IMR-90 (cell line): ENCODE data around the gene DNAH3. TPM values are rescaled to one million over a fixed set of nuclear protein-coding genes. Genes with fewer than 3 reads are reported as not detected.

ENCODE experiments used
- ATAC-seq: fragments of 200-7000 bp; cut with Tn5 transposase; 2 replicates; pipeline ENCODE4 v1.9.1; 2020; ENCODE audit warnings: low read depth, mild to moderate bottlenecking, moderate library complexity
- BruUV-seq: library from RNA; stranded (reverse); fragments of 400-500 nt; replicated peaks from 2 replicates; lab custom pipeline; 2021; lab: Mats Ljungman, UMichigan
- CTCF ChIA-PET: fragments of 300-600 bp; formaldehyde crosslinking; extraction: SDS; loops from one replicate; lab custom pipeline; 2021; ENCODE audit warnings: antibody characterized with exemption; lab: Yijun Ruan, JAX
- POLR2A ChIA-PET: fragments of 300-600 bp; sonication (Branson Sonifier 250); formaldehyde crosslinking; loops from one replicate; lab custom pipeline; 2022; ENCODE audit warnings: antibody characterized with exemption; ENCODE audit not compliant: unreplicated experiment; lab: Charles Lee
- DNase-seq: peaks from one replicate; pipeline ENCODE4 v3.0.0; 2013
- H2AFZ ChIP-seq: replicated peaks from 2 replicates; pipeline ENCODE3; 2013; ENCODE audit warnings: low read length, mild to moderate bottlenecking; ENCODE audit not compliant: poor library complexity
- H2AK5ac ChIP-seq: 2 replicates; pipeline ENCODE4 v1.6.1; 2013; ENCODE audit warnings: low read depth, low read length, inconsistent platforms
- H2AK9ac ChIP-seq: replicated peaks from 2 replicates; pipeline ENCODE3; 2013; ENCODE audit warnings: mild to moderate bottlenecking, low read depth, low read length, moderate library complexity; ENCODE audit not compliant: poor library complexity
- H2BK120ac ChIP-seq: 2 replicates; pipeline ENCODE4 v1.6.1; 2013; ENCODE audit warnings: low read depth, low read length, inconsistent platforms
- H2BK15ac ChIP-seq: 3 replicates; pipeline ENCODE4 v1.6.1; 2013; ENCODE audit warnings: low read depth, low read length, inconsistent platforms
- H2BK20ac ChIP-seq: 2 replicates; pipeline ENCODE4 v1.6.1; 2013; ENCODE audit warnings: low read depth, mild to moderate bottlenecking, inconsistent platforms, low read length, moderate library complexity
- H2BK5ac ChIP-seq: 2 replicates; pipeline ENCODE4 v1.6.1; 2013; ENCODE audit warnings: mild to moderate bottlenecking, low read depth, low read length, inconsistent platforms; ENCODE audit not compliant: poor library complexity, severe bottlenecking
- H3K14ac ChIP-seq: replicated peaks from 2 replicates; pipeline ENCODE4 v1.6.1; 2013; ENCODE audit warnings: low read depth, low read length, inconsistent platforms
- H3K18ac ChIP-seq: 2 replicates; pipeline ENCODE4 v1.6.1; 2013; ENCODE audit warnings: low read depth, low read length, control low read depth
- H3K23ac ChIP-seq: 2 replicates; pipeline ENCODE4 v1.6.1; 2013; ENCODE audit warnings: low read depth, low read length, inconsistent platforms
- H3K27ac ChIP-seq: 2 replicates; pipeline ENCODE4 v1.5.1; 2013; ENCODE audit warnings: mild to moderate bottlenecking, control low read depth, low read length; ENCODE audit not compliant: insufficient read depth
- H3K27me3 ChIP-seq: 2 replicates; pipeline ENCODE4 v1.6.1; 2013; ENCODE audit warnings: low read length; ENCODE audit not compliant: control insufficient read depth, insufficient read depth
- H3K36me3 ChIP-seq: 2 replicates; pipeline ENCODE4 v1.6.1; 2013; ENCODE audit warnings: low read length, mixed read lengths; ENCODE audit not compliant: control insufficient read depth, insufficient read depth
- H3K4ac ChIP-seq: 2 replicates; pipeline ENCODE4 v1.6.1; 2013; ENCODE audit warnings: low read depth, low read length, inconsistent platforms
- H3K4me1 ChIP-seq: 2 replicates; pipeline ENCODE4 v1.6.1; 2013; ENCODE audit warnings: low read length, mixed read lengths; ENCODE audit not compliant: control insufficient read depth, insufficient read depth
- H3K4me2 ChIP-seq: 2 replicates; pipeline ENCODE4 v1.6.1; 2013; ENCODE audit warnings: low read depth, mild to moderate bottlenecking, control low read depth, low read length, moderate library complexity
- H3K4me3 ChIP-seq: 2 replicates; pipeline ENCODE4 v1.5.1; 2013; ENCODE audit warnings: low read depth, mild to moderate bottlenecking, control low read depth, low read length, moderate library complexity; ENCODE audit not compliant: insufficient read depth
- H3K56ac ChIP-seq: 2 replicates; pipeline ENCODE4 v1.6.1; 2013; ENCODE audit warnings: low read length, inconsistent platforms; ENCODE audit not compliant: insufficient read depth; ENCODE audit errors: extremely low read depth
- H3K79me1 ChIP-seq, 2 experiments: 2 replicates each; pipeline ENCODE4 v1.6.1; 2013; ENCODE audit warnings: low read length in 2 of 2, inconsistent platforms in 1 of 2, low read depth in 1 of 2
- H3K9ac ChIP-seq: 2 replicates; pipeline ENCODE4 v1.6.1; 2013; ENCODE audit warnings: low read depth, low read length, control low read depth
- H3K9me1 ChIP-seq: 2 replicates; pipeline ENCODE4 v1.6.1; 2013; ENCODE audit warnings: low read length, inconsistent platforms; ENCODE audit not compliant: insufficient read depth
- H3K9me3 ChIP-seq: 2 replicates; pipeline ENCODE4 v1.6.1; 2013; ENCODE audit warnings: low read length; ENCODE audit not compliant: control insufficient read depth, insufficient read depth
- H4K20me1 ChIP-seq: 2 replicates; pipeline ENCODE4 v1.6.1; 2013; ENCODE audit warnings: low read length, inconsistent platforms; ENCODE audit not compliant: insufficient read depth
- H4K5ac ChIP-seq: 2 replicates; pipeline ENCODE4 v1.6.1; 2013; ENCODE audit warnings: mild to moderate bottlenecking, low read depth, low read length, control low read depth
- H4K8ac ChIP-seq, 2 experiments: 2 replicates each; pipeline ENCODE4 v1.6.1; 2013; ENCODE audit warnings: low read depth in 2 of 2, low read length in 2 of 2, control low read depth in 1 of 2, inconsistent platforms in 1 of 2
- H4K91ac ChIP-seq: 2 replicates; pipeline ENCODE4 v1.6.1; 2013; ENCODE audit warnings: low read depth, low read length, inconsistent platforms; ENCODE audit not compliant: insufficient read depth
- BHLHE40 ChIP-seq: fragments of 150-350 bp; IDR thresholded peaks from 2 replicates; pipeline ENCODE4 v1.6.1; 2016; ENCODE audit warnings: mild to moderate bottlenecking, low read depth, low read length
- RFX5 ChIP-seq: IDR thresholded peaks from 2 replicates; pipeline ENCODE4 v1.8.0; 2012; ENCODE audit warnings: low read depth, mild to moderate bottlenecking, low read length, moderate library complexity
- WGBS, 2 experiments: methylation state at CpG; one replicate each; pipeline versions ENCODE4 v1.1.5 to v1.1.7; 2013; ENCODE audit warnings: missing lambda C conversion rate in 2 of 2; ENCODE audit not compliant: insufficient read length in 1 of 2; ENCODE audit errors: extremely low coverage in 2 of 2; 5-methylcytosine and 5-hydroxymethylcytosine counted together
- dilution Hi-C: fragments of 300-500 bp; cut with HindIII; formaldehyde crosslinking; loops from one replicate; pipeline ENCODE4 v1.14.3; 2018; ENCODE audit warnings: low sequenced_read_pairs; ENCODE audit not compliant: unreplicated experiment
- in situ Hi-C: fragments of 300-500 bp; cut with MboI; formaldehyde crosslinking; loops from 3 replicates; pipeline ENCODE4 v1.14.3; 2019; ENCODE audit warnings: low sequenced_read_pairs, inconsistent platforms, mixed read lengths
- intact Hi-C: fragments of 100-400 bp; cut with micrococcal nuclease; formaldehyde crosslinking; loops from 2 replicates; pipeline ENCODE4 v1.10.0; 2022
- polyA plus RNA-seq, 3 experiments: library from polyadenylated mRNA; depleted of rRNA; stranded (reverse); fragments of >200 nt; gene quantifications; 2 replicates each; pipeline ENCODE4 v1.2.3, GENCODE V29; 2012; ENCODE audit warnings: low replicate concordance in 1 of 3
- total RNA-seq: library from RNA; depleted of rRNA; stranded (reverse); fragments of >200 nt; gene quantifications from 2 replicates; pipeline ENCODE4 v1.2.3, GENCODE V29; 2012
- TF ChIP-seq, protein P1 (sequence below): conservative IDR thresholded peaks from 2 replicates; pipeline ENCODE4 v1.5.1; 2012; ENCODE audit warnings: mild to moderate bottlenecking, low read depth, low read length, improper control_type of control experiment

The DNAH3 gene
- total and polyA plus RNA-seq, 2 of the 4 experiments (the other 2 are of a cell fraction) = not detected

DNA sequence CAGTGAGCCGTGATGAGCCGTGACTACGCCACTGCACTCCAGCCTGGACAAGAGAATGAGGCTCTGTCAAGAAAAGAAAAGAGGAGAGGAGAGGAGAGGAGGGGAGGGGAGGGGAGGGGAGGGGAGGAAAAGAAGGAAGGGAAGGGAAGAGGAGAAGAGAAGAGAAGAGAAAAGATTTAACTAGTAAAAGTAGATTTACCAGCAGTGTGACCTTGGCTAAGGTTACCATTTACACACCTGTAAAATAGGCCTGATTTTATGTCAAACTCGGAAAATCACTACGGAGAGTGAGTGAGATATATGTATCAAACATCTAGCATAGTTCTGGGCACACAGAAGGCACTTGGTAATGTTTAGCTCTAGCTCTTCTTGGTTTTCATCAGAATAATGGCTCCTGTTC lies 140.8 kb downstream of the DNAH3 start:
- POLR2A ChIA-PET = interaction anchor here (0.6 kb wide), 1 partner anchor 68 kb away, joined by 5 read pairs; no protein-coding TSS in a partner anchor
- no CpG with 5 or more reads among the region's 5 CpGs for WGBS, 2 experiments
- dilution Hi-C loops = no loop called here

More for the DNA sequence above, 140.8 kb downstream of the DNAH3 start:
- Histone ChIP-seq H3K14ac (no peak overlapping the region), H2BK5ac (no peak overlapping the region), H3K4me2 (no peak overlapping the region), H3K9ac (no peak overlapping the region), H3K4me3 (no peak overlapping the region), H3K4me1 (no peaks in the 10 kb centered on the region), H2BK20ac (no peak overlapping the region), H2AFZ (no peak overlapping the region), H2BK120ac (no peak overlapping the region), H4K8ac (no peak overlapping the region), H3K56ac (no peak overlapping the region), H3K9me1 (no peaks in the 10 kb centered on the region), H4K5ac (no peak overlapping the region), H2AK9ac (no peak overlapping the region), H3K4ac (no peak overlapping the region), H4K91ac (no peak overlapping the region), H2AK5ac (no peak overlapping the region), H3K79me1 (no peaks in the 10 kb centered on the region), H3K36me3 (no peaks in the 10 kb centered on the region), H3K23ac (no peak overlapping the region), H3K9me3 (no peaks in the 10 kb centered on the region), H3K27ac (no peak overlapping the region), H2BK15ac (no peak overlapping the region), H3K18ac (no peak overlapping the region), H3K27me3 (no peaks in the 10 kb centered on the region; the same call in none of the 2 replicates), H4K20me1 (no peaks in the 10 kb centered on the region)
- no peak for DNase-seq
- no peak for ATAC-seq
- BruUV-seq = no TSS peak
- CTCF ChIA-PET = interaction anchor here (0.6 kb wide), 1 partner anchor 26 kb away, joined by 3 read pairs; no protein-coding TSS in a partner anchor
- intact Hi-C loops = no loop called here
- in situ Hi-C loops = loop anchor here (5.0 kb wide), 1 partner anchor 52 kb away; no protein-coding TSS in a partner anchor
- TF ChIP-seq, protein P1, sequence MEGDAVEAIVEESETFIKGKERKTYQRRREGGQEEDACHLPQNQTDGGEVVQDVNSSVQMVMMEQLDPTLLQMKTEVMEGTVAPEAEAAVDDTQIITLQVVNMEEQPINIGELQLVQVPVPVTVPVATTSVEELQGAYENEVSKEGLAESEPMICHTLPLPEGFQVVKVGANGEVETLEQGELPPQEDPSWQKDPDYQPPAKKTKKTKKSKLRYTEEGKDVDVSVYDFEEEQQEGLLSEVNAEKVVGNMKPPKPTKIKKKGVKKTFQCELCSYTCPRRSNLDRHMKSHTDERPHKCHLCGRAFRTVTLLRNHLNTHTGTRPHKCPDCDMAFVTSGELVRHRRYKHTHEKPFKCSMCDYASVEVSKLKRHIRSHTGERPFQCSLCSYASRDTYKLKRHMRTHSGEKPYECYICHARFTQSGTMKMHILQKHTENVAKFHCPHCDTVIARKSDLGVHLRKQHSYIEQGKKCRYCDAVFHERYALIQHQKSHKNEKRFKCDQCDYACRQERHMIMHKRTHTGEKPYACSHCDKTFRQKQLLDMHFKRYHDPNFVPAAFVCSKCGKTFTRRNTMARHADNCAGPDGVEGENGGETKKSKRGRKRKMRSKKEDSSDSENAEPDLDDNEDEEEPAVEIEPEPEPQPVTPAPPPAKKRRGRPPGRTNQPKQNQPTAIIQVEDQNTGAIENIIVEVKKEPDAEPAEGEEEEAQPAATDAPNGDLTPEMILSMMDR = no peak
- no peak for TF ChIP-seq BHLHE40
- no peak for TF ChIP-seq RFX5
